Measurements from ENCODE around the gene VWA1. TPM values are rescaled to one million over a fixed set of nuclear protein-coding genes. Genes with fewer than 3 reads are reported as not detected.

The VWA1 gene
- total and polyA plus RNA-seq, 2 experiments from 2014 or later = 31.5 to 48.1 TPM

DNA sequence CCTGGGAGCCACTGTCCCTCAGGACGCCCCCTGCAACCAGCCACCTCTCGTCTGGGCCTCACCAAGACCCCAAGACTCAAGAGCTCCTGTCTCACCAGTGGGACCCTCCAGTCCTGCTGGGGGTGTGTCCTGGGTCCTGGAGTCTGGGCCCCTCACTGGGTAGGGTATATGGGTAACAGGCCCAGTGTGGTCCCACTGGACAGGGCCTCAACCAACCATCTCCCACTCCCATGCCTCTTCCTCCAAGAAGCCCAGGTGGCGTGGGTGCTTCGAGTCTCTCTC, 725 bp upstream of the VWA1 start:
- TF ChIP-seq, protein P1, sequence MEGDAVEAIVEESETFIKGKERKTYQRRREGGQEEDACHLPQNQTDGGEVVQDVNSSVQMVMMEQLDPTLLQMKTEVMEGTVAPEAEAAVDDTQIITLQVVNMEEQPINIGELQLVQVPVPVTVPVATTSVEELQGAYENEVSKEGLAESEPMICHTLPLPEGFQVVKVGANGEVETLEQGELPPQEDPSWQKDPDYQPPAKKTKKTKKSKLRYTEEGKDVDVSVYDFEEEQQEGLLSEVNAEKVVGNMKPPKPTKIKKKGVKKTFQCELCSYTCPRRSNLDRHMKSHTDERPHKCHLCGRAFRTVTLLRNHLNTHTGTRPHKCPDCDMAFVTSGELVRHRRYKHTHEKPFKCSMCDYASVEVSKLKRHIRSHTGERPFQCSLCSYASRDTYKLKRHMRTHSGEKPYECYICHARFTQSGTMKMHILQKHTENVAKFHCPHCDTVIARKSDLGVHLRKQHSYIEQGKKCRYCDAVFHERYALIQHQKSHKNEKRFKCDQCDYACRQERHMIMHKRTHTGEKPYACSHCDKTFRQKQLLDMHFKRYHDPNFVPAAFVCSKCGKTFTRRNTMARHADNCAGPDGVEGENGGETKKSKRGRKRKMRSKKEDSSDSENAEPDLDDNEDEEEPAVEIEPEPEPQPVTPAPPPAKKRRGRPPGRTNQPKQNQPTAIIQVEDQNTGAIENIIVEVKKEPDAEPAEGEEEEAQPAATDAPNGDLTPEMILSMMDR (IDR thresholded peaks at IDR 0.05; ENCODE audit: low read depth, low read length) = no peak
- DNase-seq (ENCODE audit: low read depth in 1 of 2, low spot score in 1 of 2) = no peak
- Histone ChIP-seq H3K27me3 (peaks cover 2% of the 10 kb centered on the region), H3K4me1 (ENCODE audit: low read depth) (peaks cover 50% of the 10 kb centered on the region), H3K36me3 (no peaks in the 10 kb centered on the region), H3K9me3 (ENCODE audit: low read depth) (no peaks in the 10 kb centered on the region), H3K27ac (peak overlapping the region; percentile 79), H3K4me3 (no peak overlapping the region)

DNA sequence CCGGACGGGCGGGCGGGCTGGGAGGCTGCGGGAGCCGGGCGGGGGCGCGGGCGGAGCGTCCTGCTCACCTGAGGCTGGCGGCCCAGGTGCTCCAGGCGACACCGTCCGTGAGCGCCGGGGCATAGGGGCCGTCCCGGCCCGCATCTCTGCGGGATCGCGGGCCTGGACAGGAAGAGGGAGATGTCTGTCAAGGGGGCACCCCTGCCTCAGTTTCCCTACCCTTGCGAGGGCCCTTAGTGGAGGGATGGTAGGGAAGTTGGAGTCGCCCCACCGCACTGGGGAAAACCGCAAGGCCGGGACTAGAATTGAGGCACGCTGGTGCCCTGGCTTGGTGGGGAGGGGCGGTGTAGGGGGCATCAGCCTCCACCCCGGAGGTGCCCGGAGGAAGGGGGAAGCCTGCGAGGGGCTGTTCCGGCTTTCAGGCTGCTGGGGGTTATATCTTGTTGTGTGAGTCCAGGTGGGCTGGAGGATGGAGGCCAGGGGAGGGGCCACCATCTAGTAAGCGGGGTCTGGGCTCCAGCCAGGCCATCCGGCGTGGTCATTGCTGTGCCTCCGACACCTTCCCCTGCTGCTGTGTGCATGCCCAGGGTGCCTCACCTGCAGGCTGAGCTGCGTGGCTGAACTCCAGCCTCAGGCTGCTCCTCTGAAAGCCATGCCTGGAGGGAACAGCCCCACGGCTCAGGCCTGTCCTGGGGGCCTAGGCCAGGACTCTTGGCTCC, 580 bp downstream of the VWA1 start:
- Histone ChIP-seq H3K27ac (no peak overlapping the region), H3K36me3 (no peaks in the 10 kb centered on the region), H3K4me1 (ENCODE audit: low read depth) (peaks cover 47% of the 10 kb centered on the region)

DNA sequence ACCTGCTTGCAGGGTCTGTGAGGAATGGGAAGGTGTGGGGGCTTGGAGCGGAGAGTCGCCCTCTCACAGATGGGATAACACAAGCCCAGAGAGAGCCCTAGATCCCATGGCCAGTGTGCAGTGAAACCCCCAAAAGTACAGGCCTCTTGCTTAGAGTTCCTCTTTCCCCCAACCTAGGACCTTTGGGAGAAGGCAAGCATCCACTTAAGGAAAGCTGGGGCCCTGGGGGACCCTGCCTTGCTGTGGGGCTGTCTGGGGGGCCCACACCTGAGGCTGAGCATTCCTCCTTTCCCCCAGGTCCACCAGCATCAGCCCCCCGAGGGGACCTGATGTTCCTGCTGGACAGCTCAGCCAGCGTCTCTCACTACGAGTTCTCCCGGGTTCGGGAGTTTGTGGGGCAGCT, 1.1 kb downstream of the VWA1 start:
- Histone ChIP-seq H3K4me1 (ENCODE audit: low read depth) (peaks cover 41% of the 10 kb centered on the region), H3K36me3 (no peaks in the 10 kb centered on the region), H3K4me3 (no peak overlapping the region), H3K27me3 (peaks cover 2% of the 10 kb centered on the region), H3K27ac (no peak overlapping the region), H3K9me3 (ENCODE audit: low read depth) (no peaks in the 10 kb centered on the region)
- no peak for DNase-seq (ENCODE audit: low read depth in 1 of 2, low spot score in 1 of 2)
- TF ChIP-seq, protein P1 (IDR thresholded peaks at IDR 0.05; ENCODE audit: low read depth, low read length) = no peak

More for the DNA sequence above, 580 bp downstream of the VWA1 start:
- no peak for DNase-seq (ENCODE audit: low read depth in 1 of 2, low spot score in 1 of 2)
- Histone ChIP-seq H3K4me3 (peak overlapping the region; percentile 46), H3K27me3 (peaks cover 2% of the 10 kb centered on the region), H3K9me3 (ENCODE audit: low read depth) (no peaks in the 10 kb centered on the region)
- TF ChIP-seq, protein P1 (IDR thresholded peaks at IDR 0.05; ENCODE audit: low read depth, low read length) = no peak

DNA sequence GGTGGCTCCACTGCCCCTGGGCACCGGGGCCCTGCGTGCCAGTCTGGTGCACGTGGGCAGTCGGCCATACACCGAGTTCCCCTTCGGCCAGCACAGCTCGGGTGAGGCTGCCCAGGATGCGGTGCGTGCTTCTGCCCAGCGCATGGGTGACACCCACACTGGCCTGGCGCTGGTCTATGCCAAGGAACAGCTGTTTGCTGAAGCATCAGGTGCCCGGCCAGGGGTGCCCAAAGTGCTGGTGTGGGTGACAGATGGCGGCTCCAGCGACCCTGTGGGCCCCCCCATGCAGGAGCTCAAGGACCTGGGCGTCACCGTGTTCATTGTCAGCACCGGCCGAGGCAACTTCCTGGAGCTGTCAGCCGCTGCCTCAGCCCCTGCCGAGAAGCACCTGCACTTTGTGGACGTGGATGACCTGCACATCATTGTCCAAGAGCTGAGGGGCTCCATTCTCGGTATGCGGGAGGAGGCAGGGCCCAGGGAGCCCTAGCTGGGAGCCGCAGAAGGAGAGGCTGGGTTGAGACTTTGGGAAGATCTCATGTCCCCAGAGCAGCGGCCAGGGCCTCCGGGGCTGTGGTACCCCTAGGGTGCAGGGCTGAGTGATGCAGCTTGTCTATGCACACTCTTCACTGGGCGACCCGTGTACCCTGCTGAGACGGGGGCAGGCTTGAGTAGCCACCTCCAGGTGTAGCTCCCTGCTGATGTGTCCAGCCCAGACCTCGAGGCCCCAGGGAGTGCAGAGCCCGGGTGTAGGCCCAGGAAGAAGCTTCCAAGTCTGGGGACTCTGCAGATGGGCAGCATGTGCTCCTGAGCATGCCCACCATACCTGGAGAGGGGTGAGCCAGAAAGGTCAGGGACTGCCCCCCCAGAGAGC, 1.8 kb downstream of the VWA1 start:
- TF ChIP-seq, protein P1 (IDR thresholded peaks at IDR 0.05; ENCODE audit: low read depth, low read length) = no peak
- no peak overlapping the region for H3K27ac ChIP-seq
- DNase-seq (ENCODE audit: low read depth in 1 of 2, low spot score in 1 of 2) = no peak
- H3K4me3 ChIP-seq = no peak overlapping the region
- no peaks in the 10 kb centered on the region for H3K9me3 ChIP-seq (ENCODE audit: low read depth)
- peaks cover 35% of the 10 kb centered on the region for H3K4me1 ChIP-seq (ENCODE audit: low read depth)
- H3K27me3 ChIP-seq = peaks cover 2% of the 10 kb centered on the region
- H3K36me3 ChIP-seq = no peaks in the 10 kb centered on the region

DNA sequence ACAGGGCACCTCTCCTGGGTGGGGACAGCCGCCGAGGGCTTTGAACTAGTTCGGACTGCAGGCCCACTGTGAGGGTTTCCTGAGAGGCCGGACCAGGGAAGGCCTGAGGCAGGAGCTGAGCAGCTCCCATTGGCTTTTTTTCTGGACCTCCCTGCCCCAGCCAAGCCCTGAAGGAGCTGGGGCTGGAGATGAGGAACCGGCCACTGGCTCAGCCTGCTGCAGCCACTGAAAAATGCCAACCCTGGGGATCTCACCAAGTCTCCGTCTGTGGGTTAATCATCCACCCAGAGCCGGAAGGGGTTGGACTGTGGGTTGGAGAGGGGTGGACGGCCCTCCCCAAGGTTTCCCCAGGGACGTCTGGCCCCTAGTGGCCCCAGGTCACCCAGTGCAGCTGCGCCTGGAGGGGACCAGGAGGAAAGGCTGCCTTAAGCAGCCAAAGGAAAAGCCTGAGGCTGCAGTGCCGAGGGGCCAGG, 2.5 kb downstream of the VWA1 start:
- Histone ChIP-seq H3K27ac (no peak overlapping the region), H3K4me1 (ENCODE audit: low read depth) (peaks cover 28% of the 10 kb centered on the region), H3K27me3 (peaks cover 2% of the 10 kb centered on the region), H3K4me3 (no peak overlapping the region), H3K9me3 (ENCODE audit: low read depth) (no peaks in the 10 kb centered on the region), H3K36me3 (no peaks in the 10 kb centered on the region)
- DNase-seq (ENCODE audit: low read depth in 1 of 2, low spot score in 1 of 2) = no peak
- TF ChIP-seq, protein P1 (IDR thresholded peaks at IDR 0.05; ENCODE audit: low read depth, low read length) = no peak

Measured in cardiac muscle cell (in vitro differentiated cells and primary cell).